ENCODE results near the gene COL13A1.

Gene COL13A1

GRCh38 chr10:69791812-69792211, 9.9 kb upstream of the COL13A1 start:
- Histone ChIP-seq H3K4me3 (ENCODE audit: low read depth, low read length) (no peak overlapping the region), H3K27ac (ENCODE audit: low read depth, low read length) (no peak overlapping the region), H3K4me1 (ENCODE audit: control insufficient read depth, insufficient read depth, low read length, unreplicated experiment) (no peaks in the 10 kb centered on the region), H3K36me3 (ENCODE audit: insufficient read depth, low read length) (no peaks in the 10 kb centered on the region), H3K27me3 (ENCODE audit: insufficient read depth, low read length) (peaks cover 29% of the 10 kb centered on the region), H3K79me2 (ENCODE audit: control insufficient read depth, insufficient read depth, low read length, unreplicated experiment) (no peaks in the 10 kb centered on the region), H2AFZ (ENCODE audit: low read length, unreplicated experiment) (no peak overlapping the region)

- Histone ChIP-seq H3K27ac (ENCODE audit: low read depth, low read length) (no peak overlapping the region), H3K79me2 (ENCODE audit: control insufficient read depth, insufficient read depth, low read length, unreplicated experiment) (no peaks in the 10 kb centered on the region), H3K4me1 (ENCODE audit: control insufficient read depth, insufficient read depth, low read length, unreplicated experiment) (no peaks in the 10 kb centered on the region), H3K36me3 (ENCODE audit: insufficient read depth, low read length) (no peaks in the 10 kb centered on the region), H3K4me3 (ENCODE audit: low read depth, low read length) (no peak overlapping the region), H2AFZ (ENCODE audit: low read length, unreplicated experiment) (no peak overlapping the region), H3K27me3 (ENCODE audit: insufficient read depth, low read length) (peaks cover 31% of the 10 kb centered on the region)
These were observed 9.4 kb upstream of the COL13A1 start for GRCh38 chr10:69792341-69792740.

- Histone ChIP-seq H2AFZ (ENCODE audit: low read length, unreplicated experiment) (no peak overlapping the region), H3K36me3 (ENCODE audit: insufficient read depth, low read length) (no peaks in the 10 kb centered on the region), H3K4me3 (ENCODE audit: low read depth, low read length) (no peak overlapping the region), H3K27me3 (ENCODE audit: insufficient read depth, low read length) (peaks cover 51% of the 10 kb centered on the region), H3K4me1 (ENCODE audit: control insufficient read depth, insufficient read depth, low read length, unreplicated experiment) (no peaks in the 10 kb centered on the region), H3K79me2 (ENCODE audit: control insufficient read depth, insufficient read depth, low read length, unreplicated experiment) (no peaks in the 10 kb centered on the region), H3K27ac (ENCODE audit: low read depth, low read length) (no peak overlapping the region)
These were observed 7.0 kb upstream of the COL13A1 start for GRCh38 chr10:69794673-69795072.

- Histone ChIP-seq H3K36me3 (ENCODE audit: insufficient read depth, low read length) (no peaks in the 10 kb centered on the region), H3K27ac (ENCODE audit: low read depth, low read length) (no peak overlapping the region), H3K27me3 (ENCODE audit: insufficient read depth, low read length) (peaks cover 51% of the 10 kb centered on the region), H3K4me3 (ENCODE audit: low read depth, low read length) (no peak overlapping the region), H3K4me1 (ENCODE audit: control insufficient read depth, insufficient read depth, low read length, unreplicated experiment) (no peaks in the 10 kb centered on the region), H2AFZ (ENCODE audit: low read length, unreplicated experiment) (no peak overlapping the region), H3K79me2 (ENCODE audit: control insufficient read depth, insufficient read depth, low read length, unreplicated experiment) (no peaks in the 10 kb centered on the region)
These were observed 6.3 kb upstream of the COL13A1 start for GRCh38 chr10:69795242-69795934.

- H3K36me3 ChIP-seq (ENCODE audit: insufficient read depth, low read length) = no peaks in the 10 kb centered on the region
- no peak overlapping the region for H3K4me3 ChIP-seq (ENCODE audit: low read depth, low read length)
- no peak overlapping the region for H2AFZ ChIP-seq (ENCODE audit: low read length, unreplicated experiment)
- H3K27me3 ChIP-seq (ENCODE audit: insufficient read depth, low read length) = peaks cover 39% of the 10 kb centered on the region
- no peak overlapping the region for H3K27ac ChIP-seq (ENCODE audit: low read depth, low read length)
- H3K4me1 ChIP-seq (ENCODE audit: control insufficient read depth, insufficient read depth, low read length, unreplicated experiment) = no peaks in the 10 kb centered on the region
- H3K79me2 ChIP-seq (ENCODE audit: control insufficient read depth, insufficient read depth, low read length, unreplicated experiment) = no peaks in the 10 kb centered on the region
These were observed 3.7 kb upstream of the COL13A1 start for GRCh38 chr10:69797959-69798358.

- Histone ChIP-seq H3K4me1 (ENCODE audit: control insufficient read depth, insufficient read depth, low read length, unreplicated experiment) (no peaks in the 10 kb centered on the region), H3K36me3 (ENCODE audit: insufficient read depth, low read length) (no peaks in the 10 kb centered on the region), H3K4me3 (ENCODE audit: low read depth, low read length) (no peak overlapping the region), H3K27ac (ENCODE audit: low read depth, low read length) (no peak overlapping the region), H3K79me2 (ENCODE audit: control insufficient read depth, insufficient read depth, low read length, unreplicated experiment) (peaks cover 6% of the 10 kb centered on the region), H3K27me3 (ENCODE audit: insufficient read depth, low read length) (peaks cover 33% of the 10 kb centered on the region), H2AFZ (ENCODE audit: low read length, unreplicated experiment) (no peak overlapping the region)
These were observed 1.6 kb upstream of the COL13A1 start for GRCh38 chr10:69800109-69800508.

GRCh38 chr10:69800665-69801064, 1.0 kb upstream of the COL13A1 start:
- H3K79me2 ChIP-seq (ENCODE audit: control insufficient read depth, insufficient read depth, low read length, unreplicated experiment) = peaks cover 6% of the 10 kb centered on the region
- peaks cover 33% of the 10 kb centered on the region for H3K27me3 ChIP-seq (ENCODE audit: insufficient read depth, low read length)
- H3K4me3 ChIP-seq (ENCODE audit: low read depth, low read length) = no peak overlapping the region
- no peak overlapping the region for H2AFZ ChIP-seq (ENCODE audit: low read length, unreplicated experiment)
- no peaks in the 10 kb centered on the region for H3K4me1 ChIP-seq (ENCODE audit: control insufficient read depth, insufficient read depth, low read length, unreplicated experiment)
- H3K36me3 ChIP-seq (ENCODE audit: insufficient read depth, low read length) = no peaks in the 10 kb centered on the region
- no peak overlapping the region for H3K27ac ChIP-seq (ENCODE audit: low read depth, low read length)

GRCh38 chr10:69801094-69801433, 642 bp upstream of the COL13A1 start:
- H2AFZ ChIP-seq (ENCODE audit: low read length, unreplicated experiment) = no peak overlapping the region
- peaks cover 30% of the 10 kb centered on the region for H3K27me3 ChIP-seq (ENCODE audit: insufficient read depth, low read length)
- no peaks in the 10 kb centered on the region for H3K36me3 ChIP-seq (ENCODE audit: insufficient read depth, low read length)
- H3K27ac ChIP-seq (ENCODE audit: low read depth, low read length) = no peak overlapping the region
- H3K4me1 ChIP-seq (ENCODE audit: control insufficient read depth, insufficient read depth, low read length, unreplicated experiment) = no peaks in the 10 kb centered on the region
- peak overlapping the region; percentile 83 for H3K4me3 ChIP-seq (ENCODE audit: low read depth, low read length)
- H3K79me2 ChIP-seq (ENCODE audit: control insufficient read depth, insufficient read depth, low read length, unreplicated experiment) = peaks cover 6% of the 10 kb centered on the region

GRCh38 chr10:69802424-69803161, 887 bp downstream of the COL13A1 start:
- no peaks in the 10 kb centered on the region for H3K36me3 ChIP-seq (ENCODE audit: insufficient read depth, low read length)
- peak overlapping the region; percentile 83 for H3K4me3 ChIP-seq (ENCODE audit: low read depth, low read length)

GRCh38 chr10:69803809-69804208, 2.1 kb downstream of the COL13A1 start:
- H3K79me2 ChIP-seq (ENCODE audit: control insufficient read depth, insufficient read depth, low read length, unreplicated experiment) = peaks cover 6% of the 10 kb centered on the region
- peaks cover 6% of the 10 kb centered on the region for H3K27me3 ChIP-seq (ENCODE audit: insufficient read depth, low read length)
- peak overlapping the region; percentile 83 for H3K4me3 ChIP-seq (ENCODE audit: low read depth, low read length)
- no peaks in the 10 kb centered on the region for H3K36me3 ChIP-seq (ENCODE audit: insufficient read depth, low read length)
- no peak overlapping the region for H3K27ac ChIP-seq (ENCODE audit: low read depth, low read length)
- no peak overlapping the region for H2AFZ ChIP-seq (ENCODE audit: low read length, unreplicated experiment)
- peaks cover 12% of the 10 kb centered on the region for H3K4me1 ChIP-seq (ENCODE audit: control insufficient read depth, insufficient read depth, low read length, unreplicated experiment)

More at GRCh38 chr10:69802424-69803161, 887 bp downstream of the COL13A1 start:
- Histone ChIP-seq H3K27ac (ENCODE audit: low read depth, low read length) (no peak overlapping the region), H3K4me1 (ENCODE audit: control insufficient read depth, insufficient read depth, low read length, unreplicated experiment) (peaks cover 8% of the 10 kb centered on the region), H3K27me3 (ENCODE audit: insufficient read depth, low read length) (peaks cover 18% of the 10 kb centered on the region), H2AFZ (ENCODE audit: low read length, unreplicated experiment) (peak overlapping the region; percentile 86), H3K79me2 (ENCODE audit: control insufficient read depth, insufficient read depth, low read length, unreplicated experiment) (peaks cover 6% of the 10 kb centered on the region)

- Histone ChIP-seq H3K4me3 (ENCODE audit: low read depth, low read length) (no peak overlapping the region), H3K27me3 (ENCODE audit: insufficient read depth, low read length) (no peaks in the 10 kb centered on the region)
These were observed 3.1 kb downstream of the COL13A1 start for GRCh38 chr10:69804775-69805174.

More at GRCh38 chr10:69804775-69805174, 3.1 kb downstream of the COL13A1 start:
- H3K27ac ChIP-seq (ENCODE audit: low read depth, low read length) = no peak overlapping the region
- H3K36me3 ChIP-seq (ENCODE audit: insufficient read depth, low read length) = no peaks in the 10 kb centered on the region
- peaks cover 12% of the 10 kb centered on the region for H3K4me1 ChIP-seq (ENCODE audit: control insufficient read depth, insufficient read depth, low read length, unreplicated experiment)
- no peak overlapping the region for H2AFZ ChIP-seq (ENCODE audit: low read length, unreplicated experiment)
- H3K79me2 ChIP-seq (ENCODE audit: control insufficient read depth, insufficient read depth, low read length, unreplicated experiment) = peaks cover 6% of the 10 kb centered on the region
